Measurements from ENCODE around the gene EFNA4. TPM values are rescaled to one million over a fixed set of nuclear protein-coding genes. Genes with fewer than 3 reads are reported as not detected.

The EFNA4 gene
- 10 to 100 TPM; 12.3 to 27.2 (median 26.4) TPM for total RNA-seq
- long read RNA-seq, donor 1, transcript EFNA4-202 (4 exons, 1,263 nt), result major isoform, 6 of 8 reads
- long read RNA-seq, donor 1, partial matches to known transcripts, result 0 of 8 reads
- long read RNA-seq, donor 1, other reads (novel, unspliced or antisense), result 0 of 8 reads
- long read RNA-seq, donor 2, transcript EFNA4-202 (4 exons, 1,263 nt), result major isoform, 12 of 20 reads
- long read RNA-seq, donor 2, transcript EFNA4-203 (4 exons, 1,052 nt), result minor isoform, 5 of 20 reads
- long read RNA-seq, donor 2, partial matches to known transcripts, result 1 of 20 reads
- long read RNA-seq, donor 2, other reads (novel, unspliced or antisense), result 2 of 20 reads

- peak; percentile 91 for ATAC-seq
- intact Hi-C loops (cut with DNase I, micrococcal nuclease), result no loop called here
- Histone ChIP-seq H3K4me1 (ENCODE audit: low read depth) (peaks cover 28% of the 10 kb centered on the region), H3K9me3 (no peaks in the 10 kb centered on the region), H3K4me3 (peak within 1 kb of the TSS; percentile 65), H3K36me3 (ENCODE audit: low read depth) (no peaks in the 10 kb centered on the region)
- DNase-seq, result peak; percentile 91 to 93 (median 93)
- no peak for TF ChIP-seq CTCF (IDR thresholded peaks at IDR 0.05)
These were observed at the start of gene EFNA4 for GRCh38 chr1:155063550-155064110. Gene EFNA4 (plus strand): TSS chr1:155063740. CDS start chr1:155063824, 84 bp downstream.

- TF ChIP-seq CTCF (IDR thresholded peaks at IDR 0.05), result no peak
- no peaks in the 10 kb centered on the region for H3K36me3 ChIP-seq (ENCODE audit: low read depth)
- DNase-seq, result peak in 2 of 3 donors; percentile 43 to 53
- H3K9me3 ChIP-seq, result no peaks in the 10 kb centered on the region
- H3K4me3 ChIP-seq, result no peak overlapping the region
- intact Hi-C loops (cut with DNase I, micrococcal nuclease), result loop anchor here in 1 of 2 donors (10.0 kb wide), 1 partner anchor 50 kb away; the partner anchor contains the start of gene PYGO2
- no peak for ATAC-seq
- H3K4me1 ChIP-seq (ENCODE audit: low read depth), result peaks cover 57% of the 10 kb centered on the region
These were observed 48.6 kb upstream of the EFNA4 start for GRCh38 chr1:155014709-155015508.

GRCh38 chr1:155015527-155016230 lies 47.9 kb upstream of the EFNA4 start:
- no peak for ATAC-seq
- Histone ChIP-seq H3K4me1 (ENCODE audit: low read depth) (peaks cover 50% of the 10 kb centered on the region), H3K36me3 (ENCODE audit: low read depth) (no peaks in the 10 kb centered on the region), H3K9me3 (no peaks in the 10 kb centered on the region), H3K4me3 (no peak overlapping the region)
- intact Hi-C loops (cut with DNase I, micrococcal nuclease), result loop anchor here in 1 of 2 donors (10.0 kb wide), 1 partner anchor 51 kb away; the partner anchor contains the start of gene PYGO2
- no peak for TF ChIP-seq CTCF (IDR thresholded peaks at IDR 0.05)
- DNase-seq, result peak in 2 of 3 donors; percentile 57 to 60

GRCh38 chr1:155016231-155016831 lies 47.2 kb upstream of the EFNA4 start:
- TF ChIP-seq CTCF (IDR thresholded peaks at IDR 0.05), result no peak
- Histone ChIP-seq H3K4me3 (no peak overlapping the region), H3K9me3 (no peaks in the 10 kb centered on the region), H3K36me3 (ENCODE audit: low read depth) (no peaks in the 10 kb centered on the region), H3K4me1 (ENCODE audit: low read depth) (peaks cover 43% of the 10 kb centered on the region)
- ATAC-seq, result no peak
- peak; percentile 40 to 79 (median 57) for DNase-seq
- intact Hi-C loops (cut with DNase I, micrococcal nuclease), result loop anchor here in 1 of 2 donors (10.0 kb wide), 1 partner anchor 52 kb away; the partner anchor contains the start of gene PYGO2
